NCI-H2227 (cell line): ENCODE measurements around the gene NUDT22.

Experiments used
- DNase-seq: peaks from one replicate; lab custom pipeline; 2025; ENCODE audit not compliant: unreplicated experiment; lab: John Stamatoyannopoulos, UW

NUDT22 gene, protein sequence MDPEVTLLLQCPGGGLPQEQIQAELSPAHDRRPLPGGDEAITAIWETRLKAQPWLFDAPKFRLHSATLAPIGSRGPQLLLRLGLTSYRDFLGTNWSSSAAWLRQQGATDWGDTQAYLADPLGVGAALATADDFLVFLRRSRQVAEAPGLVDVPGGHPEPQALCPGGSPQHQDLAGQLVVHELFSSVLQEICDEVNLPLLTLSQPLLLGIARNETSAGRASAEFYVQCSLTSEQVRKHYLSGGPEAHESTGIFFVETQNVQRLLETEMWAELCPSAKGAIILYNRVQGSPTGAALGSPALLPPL

GRCh38 chr11:64225608-64226506, at the start of gene NUDT22, which contains the start of gene TRPT1:
Gene NUDT22, plus strand, starts transcription at chr11:64226274. Its CDS starts 379 bp downstream, at chr11:64226653.
Gene TRPT1, minus strand, starts transcription at chr11:64226186. Its CDS starts 326 bp downstream, at chr11:64225860.
- DNase-seq, result peak; percentile 93

GRCh38 chr11:64176751-64177150, 49.3 kb upstream of the NUDT22 start:
- DNase-seq, result no peak

- no peak for DNase-seq
Observed at GRCh38 chr11:64178203-64178602, 47.9 kb upstream of the NUDT22 start.

DNA sequence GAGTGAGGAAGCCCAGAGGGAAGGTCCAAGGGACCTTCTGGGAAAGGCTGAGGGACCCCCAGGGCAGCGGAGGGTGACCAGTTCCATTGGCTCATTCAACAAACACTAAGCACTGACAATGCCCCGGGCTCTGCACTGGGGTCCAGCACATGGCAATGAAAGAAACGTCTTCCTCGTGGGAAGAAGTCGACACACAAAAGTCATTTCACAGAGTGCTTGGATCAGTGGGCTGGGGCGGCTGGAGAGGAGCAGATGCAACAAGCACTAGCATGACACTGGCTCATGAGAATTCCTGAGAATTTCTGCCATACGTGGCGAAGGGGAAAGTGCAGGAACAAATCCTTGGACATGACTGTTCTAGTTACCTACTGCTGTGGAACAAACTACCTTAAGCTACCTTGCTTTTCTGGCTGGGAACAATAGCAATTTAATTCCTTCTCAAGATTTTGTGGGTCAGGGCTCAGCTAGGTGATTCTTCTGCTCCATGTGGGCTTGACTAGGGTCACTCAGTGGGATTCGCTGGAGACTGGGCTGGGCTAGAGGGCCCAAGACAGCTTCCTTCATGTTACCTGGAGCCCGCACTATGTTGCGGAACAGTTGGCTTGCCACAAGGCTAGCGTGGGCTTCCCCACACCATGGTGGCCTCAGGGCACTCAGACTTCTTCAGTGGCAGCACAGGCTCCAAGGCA, 47.0 kb upstream of the NUDT22 start:
- no peak for DNase-seq

GRCh38 chr11:64180891-64181290, 45.2 kb upstream of the NUDT22 start:
- no peak for DNase-seq

DNA sequence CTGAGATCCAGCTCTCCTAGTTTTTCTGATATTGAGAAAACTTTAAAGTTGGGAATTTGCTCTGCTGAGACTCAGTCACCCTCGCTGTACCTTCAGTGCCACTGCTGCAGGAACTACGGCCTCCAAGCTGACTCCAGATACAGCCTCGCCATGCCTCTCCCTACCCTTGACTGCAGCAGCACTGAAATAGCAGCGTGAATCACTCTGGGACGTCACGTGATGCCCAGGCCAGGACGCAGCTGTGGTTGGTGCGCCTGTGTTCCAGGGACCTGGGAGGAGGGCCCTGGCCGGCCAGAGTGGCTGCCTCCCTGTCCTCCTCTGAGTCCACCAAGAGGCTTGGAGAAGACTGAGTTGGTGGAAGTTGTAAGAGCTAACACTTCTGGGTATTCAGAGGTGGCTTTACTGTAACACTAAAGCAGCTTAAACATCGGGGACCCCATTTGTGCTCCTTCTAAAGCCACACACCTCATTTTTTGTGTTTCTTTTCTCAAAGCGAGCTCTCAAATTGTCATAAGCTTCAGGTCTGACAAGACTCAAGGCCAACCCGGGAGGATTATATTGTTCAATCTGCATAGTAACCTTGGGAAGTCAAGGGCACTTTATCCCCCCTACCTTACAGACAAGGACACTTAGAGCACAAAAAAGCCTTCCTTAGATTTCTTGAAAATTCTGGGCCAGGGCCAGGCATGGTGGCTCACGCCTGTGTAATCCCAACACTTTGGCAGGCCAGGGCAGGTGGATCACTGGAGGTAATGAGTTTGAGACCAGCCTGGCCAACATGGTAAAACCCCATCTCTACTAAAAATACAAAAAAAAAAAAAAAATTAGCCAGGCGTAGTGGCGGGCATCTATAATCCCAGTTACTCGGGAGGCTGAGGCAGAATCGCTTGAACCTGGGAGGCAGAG, 44.3 kb upstream of the NUDT22 start:
- peak; percentile 85 for DNase-seq

DNA sequence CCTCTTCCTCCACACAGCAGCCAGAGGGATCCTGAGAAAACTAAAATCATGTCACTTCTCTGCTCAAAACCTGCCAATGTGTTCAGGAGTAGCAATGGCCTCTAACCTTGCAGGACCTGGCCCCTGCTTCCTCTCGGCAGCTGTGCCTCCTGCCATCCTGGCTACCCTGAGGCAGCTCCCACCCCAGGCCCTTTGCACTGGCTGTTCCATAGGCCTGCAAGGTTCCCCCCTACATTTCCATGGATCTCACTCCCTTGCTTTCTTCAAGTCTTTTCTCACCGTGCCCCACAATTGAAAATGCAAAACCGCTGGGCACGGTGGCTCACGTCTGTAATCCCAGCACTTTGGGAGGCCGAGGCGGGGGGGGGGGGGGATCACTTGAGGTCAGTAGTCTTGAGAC, 42.2 kb upstream of the NUDT22 start:
- DNase-seq, result no peak

- peak; percentile 89 for DNase-seq
Observed at GRCh38 chr11:64185175-64185692, 40.8 kb upstream of the NUDT22 start.

DNA sequence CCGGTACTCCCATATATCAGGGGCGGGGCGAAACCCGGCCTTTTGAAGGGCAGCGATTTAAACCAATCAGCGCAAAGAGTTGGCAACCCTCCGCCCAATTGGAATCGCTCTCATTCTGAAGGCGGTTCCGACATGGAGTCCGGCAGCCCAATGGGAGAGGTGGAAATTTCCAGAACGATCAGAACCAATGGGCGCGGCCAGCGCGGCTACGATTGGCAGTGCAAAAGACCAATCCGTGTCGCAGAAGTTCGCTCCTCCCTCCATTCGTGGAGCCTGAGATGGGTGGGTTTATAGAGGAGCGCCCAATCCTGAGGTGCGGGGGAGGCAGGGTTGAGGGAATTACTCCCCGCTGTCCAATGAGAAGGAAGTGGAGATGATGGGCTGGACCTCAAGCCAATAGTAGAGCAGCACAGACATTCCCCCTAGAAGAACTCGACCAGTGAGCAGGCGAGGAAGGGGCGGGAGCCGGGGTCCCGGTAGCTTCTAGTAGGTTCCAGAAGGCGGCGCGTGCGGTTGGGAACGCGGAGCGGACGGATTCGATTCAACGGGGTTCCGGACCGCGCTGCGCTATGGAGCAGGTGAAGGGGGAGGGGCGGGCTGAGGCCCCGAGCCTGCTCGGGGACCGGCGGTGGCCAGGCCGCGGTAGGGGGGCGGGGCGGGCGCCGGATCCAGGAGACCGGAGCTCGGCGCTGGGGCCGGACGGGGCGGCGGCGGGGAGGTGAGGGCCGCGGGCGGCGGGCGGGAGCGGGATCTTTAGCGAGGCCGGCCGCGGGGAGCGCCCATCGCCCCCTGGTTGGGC, 40.2 kb upstream of the NUDT22 start, which contains the start of gene STIP1:
TSS of gene STIP1 (plus strand) at position 479 of the 799 bp plus-strand sequence. CDS start at position 570, 91 bp downstream.
- peak; percentile 100 for DNase-seq

DNA sequence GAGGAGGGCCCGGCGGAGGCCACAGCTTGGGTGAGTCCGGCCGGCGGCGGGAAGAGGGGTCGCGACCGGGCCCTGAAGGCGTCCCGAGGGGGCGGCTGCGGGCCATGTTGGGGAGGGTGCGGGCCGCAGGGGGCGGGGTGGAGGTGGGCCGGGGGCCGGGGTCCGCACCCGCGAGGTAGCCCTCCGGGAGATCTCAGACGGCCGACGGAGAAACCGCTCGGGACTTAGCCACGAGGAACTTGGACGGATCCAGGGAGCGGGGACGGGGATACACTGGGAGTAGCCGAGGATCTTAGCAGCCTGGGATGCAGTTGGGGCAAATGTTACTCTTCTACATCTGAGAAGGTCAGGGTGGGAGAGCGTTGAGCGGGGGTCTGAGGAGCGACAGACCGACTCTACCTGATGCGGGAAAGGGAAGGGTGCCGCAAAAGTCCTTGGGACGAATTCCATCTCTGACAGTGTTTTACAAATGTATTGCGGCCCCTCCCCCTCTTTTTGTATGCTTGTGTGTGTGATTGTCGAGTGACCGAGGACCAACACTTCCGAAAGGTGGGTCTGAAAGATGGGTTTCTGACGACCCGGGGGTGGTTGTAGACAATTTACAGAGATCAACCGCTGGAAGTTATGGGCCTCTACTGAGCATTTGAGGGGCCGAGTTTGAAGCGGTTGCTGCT, 39.4 kb upstream of the NUDT22 start:
- DNase-seq, result peak; percentile 56

GRCh38 chr11:64192434-64192833, 33.6 kb upstream of the NUDT22 start:
- DNase-seq, result no peak

DNA sequence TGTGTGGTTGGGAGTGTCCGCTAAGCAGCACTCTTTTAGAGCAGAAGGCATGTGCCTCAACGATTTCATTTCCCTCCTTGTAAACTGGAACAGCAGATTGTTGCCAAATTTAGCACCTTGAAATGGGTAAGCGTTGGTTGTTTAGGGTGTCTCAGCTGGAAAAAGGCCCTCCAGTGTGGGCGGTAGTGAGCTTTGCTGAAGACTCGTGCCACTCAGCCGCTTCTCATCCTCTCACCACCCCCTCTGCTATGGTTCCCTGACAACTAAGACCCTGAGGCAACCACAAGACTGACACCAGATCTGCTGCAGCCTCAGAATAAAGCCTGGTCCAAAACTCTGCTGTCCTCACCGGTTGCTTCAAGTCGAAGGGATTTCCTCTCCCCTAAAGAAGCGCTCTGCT, 29.4 kb upstream of the NUDT22 start:
- no peak for DNase-seq

DNA sequence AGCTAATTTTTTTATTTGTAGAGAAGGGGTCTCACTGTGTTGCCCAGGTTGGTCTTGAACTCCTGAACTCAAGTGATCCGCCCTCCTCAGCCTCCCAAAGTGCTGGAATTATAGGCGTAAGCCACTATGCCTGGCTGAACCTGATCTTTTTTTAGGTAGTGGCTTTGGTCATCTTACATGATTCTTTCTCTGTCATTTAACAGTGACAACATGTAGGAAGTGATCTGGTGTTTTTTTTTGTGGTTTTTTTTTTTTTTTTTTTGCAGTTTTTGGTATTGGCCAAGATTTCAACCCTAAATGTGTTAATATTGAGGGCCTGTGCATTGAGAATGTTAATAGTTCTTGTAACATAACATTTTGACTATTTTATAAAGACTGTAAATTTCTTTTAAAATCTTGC, 27.6 kb upstream of the NUDT22 start:
- DNase-seq, result no peak

DNA sequence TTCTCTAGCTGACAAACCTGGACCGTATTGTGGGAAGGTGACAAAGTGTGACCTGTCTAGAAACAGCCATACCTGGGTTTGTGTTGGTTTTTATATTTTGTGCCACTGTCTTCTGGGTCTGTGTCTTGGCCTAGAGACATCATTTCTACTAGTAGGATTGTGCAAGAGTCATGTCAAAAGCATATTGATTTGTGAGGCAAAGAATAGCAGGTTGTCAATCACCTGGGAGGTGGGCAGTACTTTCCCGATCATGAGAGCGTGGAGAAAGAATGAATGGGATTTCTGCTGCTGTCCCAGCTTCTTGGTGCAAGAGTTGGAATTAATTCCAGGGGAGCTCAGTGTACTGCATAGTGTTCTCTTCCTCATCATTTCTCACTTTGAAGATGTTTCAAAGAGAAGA, 24.5 kb upstream of the NUDT22 start:
- DNase-seq, result no peak

DNA sequence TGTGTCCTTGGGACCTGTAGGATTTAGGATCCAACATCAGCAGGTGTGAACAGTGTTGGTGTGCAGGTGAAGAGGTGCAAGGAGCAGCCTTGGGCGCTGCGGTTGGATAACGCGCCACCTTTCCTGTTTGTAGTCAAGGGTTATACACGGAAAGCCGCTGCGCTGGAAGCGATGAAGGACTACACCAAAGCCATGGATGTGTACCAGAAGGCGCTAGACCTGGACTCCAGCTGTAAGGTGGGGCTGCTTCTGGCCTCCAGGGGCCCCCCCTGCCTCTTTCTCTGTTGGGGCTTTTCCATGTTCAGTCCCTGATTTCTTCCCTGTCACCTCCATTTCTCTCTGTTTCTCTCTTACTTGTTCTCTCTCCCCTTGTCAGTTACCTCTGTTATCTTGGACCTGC, 23.1 kb upstream of the NUDT22 start:
- DNase-seq, result no peak

- no peak for DNase-seq
Observed at GRCh38 chr11:64203421-64204079, 22.5 kb upstream of the NUDT22 start.

DNA sequence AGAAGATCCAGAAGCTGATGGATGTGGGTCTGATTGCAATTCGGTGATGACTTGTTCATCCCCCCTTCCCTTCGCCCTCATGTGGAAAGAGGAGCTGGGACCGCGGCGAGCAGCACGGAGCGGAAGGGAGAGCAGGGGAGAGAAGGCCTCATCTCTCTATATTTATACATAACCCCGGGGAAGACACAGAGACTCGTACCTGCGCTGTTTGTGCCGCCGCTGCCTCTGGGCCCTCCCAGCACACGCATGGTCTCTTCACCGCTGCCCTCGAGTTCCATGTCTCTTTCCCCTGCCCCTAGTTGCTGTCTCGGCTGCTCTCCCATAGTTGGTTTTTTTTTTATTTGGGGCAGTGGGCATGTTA, 22.0 kb upstream of the NUDT22 start:
- DNase-seq, result no peak

GRCh38 chr11:64204464-64204989, 21.5 kb upstream of the NUDT22 start:
- peak; percentile 88 for DNase-seq
